HepG2 (cell line): ENCODE data around the gene PARP15. TPM values are rescaled to one million over a fixed set of nuclear protein-coding genes. Genes with fewer than 3 reads are reported as not detected.

Experiments used
- AHDC1 ChIP-seq: sonication (generic); formaldehyde crosslinking; IDR thresholded peaks from 2 replicates; pipeline ENCODE4 v1.5.1; 2020; ENCODE audit warnings: mild to moderate bottlenecking, missing genetic modification reagents, borderline replicate concordance
- ELF4 ChIP-seq: sonication (generic); formaldehyde crosslinking; IDR thresholded peaks from 2 replicates; pipeline ENCODE4 v1.5.0; 2020; ENCODE audit warnings: missing genetic modification reagents, mild to moderate bottlenecking, moderate library complexity, borderline replicate concordance
- ETV5 ChIP-seq: IDR thresholded peaks from 2 replicates; pipeline ENCODE4 v1.6.1; 2018; ENCODE audit warnings: missing biosample characterization, missing genetic modification reagents, inconsistent platforms, borderline replicate concordance
- KDM3A ChIP-seq: IDR thresholded peaks from 2 replicates; pipeline ENCODE4 v1.6.1; 2018; ENCODE audit warnings: low read depth, missing compliant biosample characterization
- MAFK ChIP-seq, 2 experiments: IDR thresholded peaks in 1 of 2; conservative IDR thresholded peaks in 1 of 2; 2 replicates each; pipeline ENCODE4 v1.6.1; 2011; ENCODE audit warnings: improper control_type of control experiment in 2 of 2, low read length in 2 of 2
- MXD4 ChIP-seq: IDR thresholded peaks from 2 replicates; pipeline ENCODE4 v1.6.1; 2016; ENCODE audit warnings: mild to moderate bottlenecking, missing biosample characterization, missing genetic modification reagents
- MYNN ChIP-seq: sonication (generic); formaldehyde crosslinking; IDR thresholded peaks from 2 replicates; pipeline ENCODE4 v1.4.0; 2020; ENCODE audit warnings: mild to moderate bottlenecking, low read depth, missing genetic modification reagents
- NFE2L1 ChIP-seq: sonication (generic); formaldehyde crosslinking; IDR thresholded peaks from 2 replicates; pipeline ENCODE4 v1.4.0; 2020; ENCODE audit warnings: missing genetic modification reagents, mild to moderate bottlenecking, borderline replicate concordance
- PBX3 ChIP-seq: sonication (generic); formaldehyde crosslinking; IDR thresholded peaks from 2 replicates; pipeline ENCODE4 v1.8.1; 2023; ENCODE audit warnings: missing genetic modification reagents, inconsistent platforms, borderline replicate concordance
- SNRNP70 ChIP-seq: fragments of 200-400 bp; formaldehyde crosslinking; IDR thresholded peaks from 2 replicates; pipeline ENCODE4 v1.6.1; 2017; ENCODE audit warnings: mild to moderate bottlenecking, low read depth, low read length, moderate library complexity
- SP1 ChIP-seq, 2 experiments: fragments of 450-650 bp in 1 of 2; sonication (generic) in 1 of 2; formaldehyde crosslinking in 1 of 2; IDR thresholded peaks; 2 replicates each; pipeline versions ENCODE4 v1.4.0 to v1.6.1; 2016 to 2020; ENCODE audit warnings: missing genetic modification reagents in 1 of 2
- SRY ChIP-seq: sonication (generic); formaldehyde crosslinking; IDR thresholded peaks from 2 replicates; pipeline ENCODE4 v1.8.0; 2022; ENCODE audit warnings: mild to moderate bottlenecking, missing genetic modification reagents
- TGIF2 ChIP-seq: IDR thresholded peaks from 2 replicates; pipeline ENCODE4 v1.6.1; 2016; ENCODE audit warnings: control low read depth, missing compliant biosample characterization
- ZKSCAN1 ChIP-seq: fragments of 150-350 bp; IDR thresholded peaks from 2 replicates; pipeline ENCODE4 v1.6.1; 2014; ENCODE audit warnings: low read length
- ZNF121 ChIP-seq: sonication (generic); formaldehyde crosslinking; IDR thresholded peaks from 2 replicates; pipeline ENCODE4 v1.5.0; 2020; ENCODE audit warnings: mild to moderate bottlenecking, missing genetic modification reagents
- ZNF292 ChIP-seq: sonication (generic); formaldehyde crosslinking; IDR thresholded peaks from 2 replicates; pipeline ENCODE4 v1.8.1; 2022; ENCODE audit warnings: mild to moderate bottlenecking, low read depth, missing genetic modification reagents, borderline replicate concordance
- ZNF367 ChIP-seq: sonication (generic); formaldehyde crosslinking; IDR thresholded peaks from 2 replicates; pipeline ENCODE4 v1.4.0; 2020; ENCODE audit warnings: missing genetic modification reagents, borderline replicate concordance
- ZNF501 ChIP-seq: sonication (generic); formaldehyde crosslinking; IDR thresholded peaks from 2 replicates; pipeline ENCODE4 v1.5.1; 2020; ENCODE audit warnings: mild to moderate bottlenecking, moderate library complexity, missing genetic modification reagents
- ZNF513 ChIP-seq: sonication (generic); formaldehyde crosslinking; conservative IDR thresholded peaks from 2 replicates; pipeline ENCODE4 v1.5.0; 2020; ENCODE audit warnings: missing genetic modification reagents
- ZNF616 ChIP-seq: sonication (generic); formaldehyde crosslinking; IDR thresholded peaks from 2 replicates; pipeline ENCODE4 v1.5.0; 2020; ENCODE audit warnings: low read depth, mild to moderate bottlenecking, missing genetic modification reagents
- polyA plus RNA-seq, 8 experiments: library from polyadenylated mRNA; depleted of rRNA in 3 of 8; stranded (reverse) in 7 of 8; unstranded in 1 of 8; fragments of >200 nt; fragmentation: Illumina TruSeq in 4 of 8; extraction: Trizol in 4 of 8; gene quantifications; 2 replicates each; pipeline versions ENCODE4 v1.2.1 to v1.2.3, GENCODE V29; 2011 to 2016; ENCODE audit warnings: low read depth in 4 of 8, missing spikeins in 1 of 8, mixed read lengths in 1 of 8; ENCODE audit not compliant: insufficient read depth in 1 of 8
- total RNA-seq, 5 experiments: library from RNA; depleted of rRNA; stranded (reverse); fragments of >200 nt; fragmentation: Illumina TruSeq; extraction: Trizol; gene quantifications; 2 replicates each; pipeline ENCODE4 v1.2.3, GENCODE V29; 2016; ENCODE audit warnings: low read depth in 1 of 5

The PARP15 gene
- total and polyA plus RNA-seq, 2 of the 13 experiments (the other 11 are each of a cell fraction or from before 2014, with no cell fraction given): 0.02 TPM; not detected in 1

GRCh38 chr3:122564155-122564912 lies 13.1 kb upstream of the PARP15 start, which contains the start of the genes DTX3L and PARP9 (continued):
- TF ChIP-seq AHDC1 (CRISPR knock-in tag) (peak; percentile 19; the same call in 1 of the 2 replicates), ZNF367 (CRISPR knock-in tag) (no peak), NFE2L1 (peak; percentile 62; the same call in 1 of the 2 replicates), TGIF2 (CRISPR knock-in tag) (peak; percentile 40; the same call in 1 of the 2 replicates), MAFK (conservative IDR thresholded peaks at IDR 0.05 in 1 of 2, IDR thresholded peaks at IDR 0.05 in 1 of 2; ENCODE audit: low read length in 2 of 2) (0 out of 4 replicates have a peak, but pooled peaks of 1 of the 2 experiments have one; percentile 28), SRY (CRISPR knock-in tag) (peak; percentile 90), ZNF616 (CRISPR knock-in tag) (peak; percentile 87; the same call in 1 of the 2 replicates), PBX3 (CRISPR knock-in tag) (no peak), SP1 (IDR thresholded peaks at IDR 0.05) (no peak), SP1 (CRISPR knock-in tag; IDR thresholded peaks at IDR 0.05) (no peak), ELF4 (CRISPR knock-in tag) (peak; percentile 86), ZKSCAN1 (no peak), ETV5 (no peak), ZNF121 (CRISPR knock-in tag) (no peak), ZNF292 (CRISPR knock-in tag) (peak; percentile 75), KDM3A (CRISPR knock-in tag) (peak; percentile 64; the same call in 1 of the 2 replicates), ZNF513 (CRISPR knock-in tag) (no peak), MXD4 (CRISPR knock-in tag) (peak; percentile 56; the same call in 1 of the 2 replicates), MYNN (CRISPR knock-in tag) (no peak), ZNF501 (CRISPR knock-in tag) (peak; percentile 81; the same call in 1 of the 2 replicates), SNRNP70 (no peak)
